WERI-Rb-1 (cell line): ENCODE results near the gene C20orf202.
A peak's percentile ranks its signal among the peaks of the same experiment; 100 is the strongest.

Experiments
- DNase-seq: peaks from one replicate; pipeline ENCODE4 v3.0.0-alpha.2; 2020
- H3K27ac ChIP-seq: fragments of 250-450 bp; sonication (Bioruptor Pico); 2 replicates; pipeline ENCODE4 v1.5.1; 2020; ENCODE audit warnings: mild to moderate bottlenecking, moderate library complexity
- H3K27me3 ChIP-seq: fragments of 250-450 bp; sonication (Bioruptor Pico); 2 replicates; pipeline ENCODE4 v1.5.1; 2021; ENCODE audit warnings: mild to moderate bottlenecking, low read depth, moderate library complexity; ENCODE audit not compliant: insufficient read depth, severe bottlenecking
- H3K36me3 ChIP-seq: fragments of 250-450 bp; sonication (Bioruptor Pico); 2 replicates; pipeline ENCODE4 v1.5.1; 2020; ENCODE audit warnings: mild to moderate bottlenecking, moderate library complexity
- H3K4me3 ChIP-seq: 2 replicates; pipeline ENCODE4 v1.5.1; 2011; ENCODE audit warnings: low read depth, mild to moderate bottlenecking, control low read depth, low read length
- H3K9me3 ChIP-seq: fragments of 250-450 bp; sonication (Bioruptor Pico); 2 replicates; pipeline ENCODE4 v1.5.1; 2021; ENCODE audit warnings: mild to moderate bottlenecking, moderate library complexity; ENCODE audit not compliant: severe bottlenecking
- CTCF ChIP-seq: IDR thresholded peaks from 2 replicates; pipeline ENCODE4 v1.5.1; 2011; ENCODE audit warnings: low read depth, mild to moderate bottlenecking, control low read depth, inconsistent platforms, low read length

C20orf202 gene

GRCh38 chr20:1178623-1179022 is 24.6 kb upstream of the C20orf202 start:
- no peak for DNase-seq
- TF ChIP-seq CTCF, result no peak

GRCh38 chr20:1180949-1181348 is 22.3 kb upstream of the C20orf202 start:
- no peaks in the 10 kb centered on the region for H3K9me3 ChIP-seq
- no peak for DNase-seq
- no peaks in the 10 kb centered on the region; the same call in 1 of the 2 replicates for H3K36me3 ChIP-seq
- no peak overlapping the region for H3K27ac ChIP-seq
- H3K4me3 ChIP-seq, result no peak overlapping the region
- no peak for TF ChIP-seq CTCF
- peaks cover 13% of the 10 kb centered on the region for H3K27me3 ChIP-seq

More at GRCh38 chr20:1178623-1179022, 24.6 kb upstream of the C20orf202 start:
- peaks cover under 1% of the 10 kb centered on the region for H3K27me3 ChIP-seq
- H3K27ac ChIP-seq, result no peak overlapping the region
- no peaks in the 10 kb centered on the region; the same call in 1 of the 2 replicates for H3K36me3 ChIP-seq
- H3K9me3 ChIP-seq, result no peaks in the 10 kb centered on the region
- H3K4me3 ChIP-seq, result no peak overlapping the region

- Histone ChIP-seq H3K27ac (no peak overlapping the region), H3K27me3 (peaks cover 13% of the 10 kb centered on the region), H3K36me3 (no peaks in the 10 kb centered on the region), H3K9me3 (no peaks in the 10 kb centered on the region), H3K4me3 (no peak overlapping the region)
- TF ChIP-seq CTCF, result no peak
- no peak for DNase-seq
These were observed 21.1 kb upstream of the C20orf202 start for GRCh38 chr20:1182106-1182505.

- Histone ChIP-seq H3K4me3 (no peak overlapping the region), H3K9me3 (no peaks in the 10 kb centered on the region), H3K27ac (no peak overlapping the region), H3K36me3 (no peaks in the 10 kb centered on the region), H3K27me3 (peaks cover 13% of the 10 kb centered on the region)
- no peak for TF ChIP-seq CTCF
- DNase-seq, result no peak
These were observed 20.1 kb upstream of the C20orf202 start for GRCh38 chr20:1183153-1183552.

GRCh38 chr20:1184260-1184637 is 19.0 kb upstream of the C20orf202 start:
- H3K36me3 ChIP-seq, result no peaks in the 10 kb centered on the region
- DNase-seq, result no peak
- peak overlapping the region; percentile 48 for H3K4me3 ChIP-seq
- no peak for TF ChIP-seq CTCF
- H3K9me3 ChIP-seq, result no peaks in the 10 kb centered on the region
- peaks cover 13% of the 10 kb centered on the region for H3K27me3 ChIP-seq
- H3K27ac ChIP-seq, result no peak overlapping the region

GRCh38 chr20:1184638-1185315 is 18.5 kb upstream of the C20orf202 start, which contains the start of gene TMEM74B:
Gene TMEM74B, minus strand, starts transcription at chr20:1184981. Its CDS starts 1,180 bp downstream, at chr20:1183801.
- Histone ChIP-seq H3K27me3 (peaks cover 13% of the 10 kb centered on the region), H3K4me3 (peak within 1 kb of the TSS; percentile 48), H3K36me3 (no peaks in the 10 kb centered on the region), H3K27ac (no peak within 1 kb of the TSS), H3K9me3 (no peaks in the 10 kb centered on the region)
- no peak for TF ChIP-seq CTCF
- DNase-seq, result peak; percentile 24
